Bladder microvascular endothelial cell (primary cell): ENCODE data around the gene TMEM151B. TPM values are rescaled to one million over a fixed set of nuclear protein-coding genes. Genes with fewer than 3 reads are reported as not detected.

ENCODE experiments used
- total RNA-seq: library from RNA; depleted of rRNA; stranded (reverse); fragments of >200 nt; gene quantifications from 2 replicates; pipeline ENCODE4 v1.2.3, GENCODE V29; 2014

The TMEM151B gene
- 0.06 TPM in 1 of 2 replicates, not detected in the other for total RNA-seq

GRCh38 chr6:44269921-44270525 lies at the start of gene TMEM151B:
Gene TMEM151B (plus strand): TSS chr6:44270450. CDS start chr6:44270743, 293 bp downstream.

GRCh38 chr6:44223319-44224028 lies 46.8 kb upstream of the TMEM151B start, which contains the start of gene SLC29A1:
Gene SLC29A1 (plus strand): TSS chr6:44223595. CDS start chr6:44227314, 3,719 bp downstream.

GRCh38 chr6:44246663-44247337 lies 23.4 kb upstream of the TMEM151B start, which contains the start of gene HSP90AB1:
Gene HSP90AB1 (plus strand): TSS chr6:44247101. CDS start chr6:44248630, 1,529 bp downstream.

GRCh38 chr6:44257025-44257752 lies 13.1 kb upstream of the TMEM151B start, which contains the start of gene SLC35B2:
Gene SLC35B2 (minus strand): TSS chr6:44257528. CDS start chr6:44257410, 118 bp downstream.

GRCh38 chr6:44265007-44265721 lies 5.1 kb upstream of the TMEM151B start, which contains the start of gene NFKBIE:
Gene NFKBIE (minus strand): TSS chr6:44265551. CDS start chr6:44265346, 205 bp downstream.

GRCh38 chr6:44312901-44313788 lies 42.9 kb downstream of the TMEM151B start, which contains the start of gene AARS2:
Gene AARS2 (minus strand): TSS chr6:44313347. CDS start chr6:44313323, 24 bp downstream.

GRCh38 chr6:44342489-44342888 lies 72.2 kb downstream of the TMEM151B start, which contains the start of gene SPATS1:
Gene SPATS1 (plus strand): TSS chr6:44342650. CDS start chr6:44343096, 446 bp downstream.

Other genes starting within 250 kb of the TMEM151B start
- gene MRPL14, start 143.0 kb upstream of the TMEM151B start, total RNA-seq, result 62.5 and 64.4 TPM in 2 replicates
- 17.2 and 44.9 TPM in 2 replicates for gene TMEM63B, start 142.9 kb upstream of the TMEM151B start, total RNA-seq
- 2.3 and 8.6 TPM in 2 replicates for gene CAPN11, start 111.6 kb upstream of the TMEM151B start, total RNA-seq
- gene MYMX, start 53.5 kb upstream of the TMEM151B start, total RNA-seq, result 0.31 and 0.49 TPM in 2 replicates
- 33.7 and 78.9 TPM in 2 replicates for gene SLC29A1, start 46.9 kb upstream of the TMEM151B start, total RNA-seq
- gene HSP90AB1, start 23.3 kb upstream of the TMEM151B start, total RNA-seq, result 374 and 592 TPM in 2 replicates
- 29.1 and 49.9 TPM in 2 replicates for gene SLC35B2, start 12.9 kb upstream of the TMEM151B start, total RNA-seq
- gene NFKBIE, start 4.9 kb upstream of the TMEM151B start, total RNA-seq, result 7.8 and 20.0 TPM in 2 replicates
- 11.8 and 21.9 TPM in 2 replicates for gene AARS2, start 42.9 kb downstream of the TMEM151B start, total RNA-seq
- gene SPATS1, start 72.2 kb downstream of the TMEM151B start, total RNA-seq, result not detected in 2 replicates
- 15.1 and 25.2 TPM in 2 replicates for gene CDC5L, start 117.3 kb downstream of the TMEM151B start, total RNA-seq